KOPT-K1 (cell line): Measurements from ENCODE around the gene MACROD2.

Source experiments
- H3K27ac ChIP-seq: fragments of 200-600 bp; sonication (generic); 2 replicates; pipeline ENCODE4 v1.5.1; 2016; ENCODE audit warnings: antibody characterized with exemption, mild to moderate bottlenecking, low read depth, low read length; ENCODE audit not compliant: poor library complexity, severe bottlenecking
- H3K36me3 ChIP-seq: fragments of 200-600 bp; sonication (generic); 2 replicates; pipeline ENCODE4 v1.5.1; 2017; ENCODE audit warnings: antibody characterized with exemption, mild to moderate bottlenecking, low read length, moderate library complexity; ENCODE audit not compliant: insufficient read depth
- H3K9me3 ChIP-seq: fragments of 200-600 bp; sonication (generic); 2 replicates; pipeline ENCODE4 v1.5.1; 2017; ENCODE audit warnings: antibody characterized with exemption, low read length, mild to moderate bottlenecking; ENCODE audit not compliant: insufficient read depth, poor library complexity, severe bottlenecking

The MACROD2 gene

GRCh38 chr20:15913391-15914025 lies 1918.2 kb downstream of the MACROD2 start:
- H3K27ac ChIP-seq = no peak overlapping the region
- H3K9me3 ChIP-seq = no peaks in the 10 kb centered on the region
- no peaks in the 10 kb centered on the region for H3K36me3 ChIP-seq

GRCh38 chr20:15916623-15917022 lies 1921.3 kb downstream of the MACROD2 start:
- Histone ChIP-seq H3K9me3 (no peaks in the 10 kb centered on the region), H3K27ac (no peak overlapping the region), H3K36me3 (no peaks in the 10 kb centered on the region)

GRCh38 chr20:15917283-15917682 lies 1922.0 kb downstream of the MACROD2 start:
- Histone ChIP-seq H3K27ac (no peak overlapping the region), H3K36me3 (no peaks in the 10 kb centered on the region), H3K9me3 (no peaks in the 10 kb centered on the region)

- H3K36me3 ChIP-seq = no peaks in the 10 kb centered on the region
- H3K9me3 ChIP-seq = no peaks in the 10 kb centered on the region
- H3K27ac ChIP-seq = no peak overlapping the region
Observed at GRCh38 chr20:15918631-15919030, 1923.3 kb downstream of the MACROD2 start.

GRCh38 chr20:15919118-15919517 lies 1923.8 kb downstream of the MACROD2 start:
- H3K27ac ChIP-seq = no peak overlapping the region
- no peaks in the 10 kb centered on the region for H3K9me3 ChIP-seq
- H3K36me3 ChIP-seq = no peaks in the 10 kb centered on the region

GRCh38 chr20:15921930-15922329 lies 1926.6 kb downstream of the MACROD2 start:
- Histone ChIP-seq H3K9me3 (no peaks in the 10 kb centered on the region), H3K27ac (no peak overlapping the region), H3K36me3 (no peaks in the 10 kb centered on the region)

GRCh38 chr20:15922556-15922955 lies 1927.2 kb downstream of the MACROD2 start:
- no peak overlapping the region for H3K27ac ChIP-seq
- no peaks in the 10 kb centered on the region for H3K36me3 ChIP-seq
- no peaks in the 10 kb centered on the region for H3K9me3 ChIP-seq

GRCh38 chr20:15923030-15923776 lies 1927.9 kb downstream of the MACROD2 start:
- no peak overlapping the region for H3K27ac ChIP-seq
- no peaks in the 10 kb centered on the region for H3K9me3 ChIP-seq
- no peaks in the 10 kb centered on the region for H3K36me3 ChIP-seq

GRCh38 chr20:15924556-15924955 lies 1929.2 kb downstream of the MACROD2 start:
- Histone ChIP-seq H3K27ac (no peak overlapping the region), H3K36me3 (no peaks in the 10 kb centered on the region), H3K9me3 (no peaks in the 10 kb centered on the region)

GRCh38 chr20:15925376-15925775 lies 1930.1 kb downstream of the MACROD2 start:
- no peaks in the 10 kb centered on the region for H3K9me3 ChIP-seq

GRCh38 chr20:15927893-15928650 lies 1932.8 kb downstream of the MACROD2 start:
- Histone ChIP-seq H3K36me3 (no peaks in the 10 kb centered on the region), H3K27ac (no peak overlapping the region), H3K9me3 (no peaks in the 10 kb centered on the region)

More at GRCh38 chr20:15925376-15925775, 1930.1 kb downstream of the MACROD2 start:
- Histone ChIP-seq H3K27ac (no peak overlapping the region), H3K36me3 (no peaks in the 10 kb centered on the region)

- Histone ChIP-seq H3K27ac (no peak overlapping the region), H3K9me3 (no peaks in the 10 kb centered on the region), H3K36me3 (no peaks in the 10 kb centered on the region)
Observed at GRCh38 chr20:15928946-15929345, 1933.6 kb downstream of the MACROD2 start.

- Histone ChIP-seq H3K36me3 (no peaks in the 10 kb centered on the region), H3K27ac (no peak overlapping the region), H3K9me3 (no peaks in the 10 kb centered on the region)
Observed at GRCh38 chr20:15930311-15931305, 1935.3 kb downstream of the MACROD2 start.

- H3K9me3 ChIP-seq = no peaks in the 10 kb centered on the region
- H3K27ac ChIP-seq = no peak overlapping the region
- H3K36me3 ChIP-seq = no peaks in the 10 kb centered on the region
Observed at GRCh38 chr20:15931897-15932296, 1936.6 kb downstream of the MACROD2 start.
